CD4-positive, CD25-positive, alpha-beta regulatory T cell (primary cell): ENCODE data around the gene KHK. TPM values are rescaled to one million over a fixed set of nuclear protein-coding genes. Genes with fewer than 3 reads are reported as not detected.
"Not testable (repeated sequence)": the region's sequence is repeated elsewhere in the genome, so short reads cannot be mapped to it uniquely, and the experiment has no call there.

Source experiments
- ATAC-seq, 2 donors: fragments of 150-1000 bp; cut with Tn5 transposase; one replicate each; pipeline ENCODE4 v1.10.0; 2021; ENCODE audit warnings: low read depth in 2 of 2, moderate number of reproducible peaks in 2 of 2, moderate library complexity in 1 of 2
- DNase-seq, 3 donors: peaks; one replicate each; pipeline versions ENCODE4 v3.0.0 to v3.0.0-alpha.2; 2012 to 2022; ENCODE audit warnings: mixed read lengths in 1 of 3
- H3K27ac ChIP-seq: one replicate; pipeline ENCODE4 v1.7.0; 2013; ENCODE audit warnings: mild to moderate bottlenecking, low read length; ENCODE audit not compliant: insufficient read depth, poor library complexity, severe bottlenecking
- H3K27me3 ChIP-seq: one replicate; pipeline ENCODE4 v1.7.0; 2013; ENCODE audit warnings: low read length; ENCODE audit not compliant: control insufficient read depth, insufficient read depth
- H3K36me3 ChIP-seq: one replicate; pipeline ENCODE4 v1.7.0; 2013; ENCODE audit warnings: mild to moderate bottlenecking, low read length, moderate library complexity; ENCODE audit not compliant: control insufficient read depth, insufficient read depth
- H3K4me1 ChIP-seq: 2 replicates; pipeline ENCODE4 v1.7.0; 2013; ENCODE audit warnings: mild to moderate bottlenecking, low read length; ENCODE audit not compliant: insufficient read depth, control insufficient read depth, poor library complexity, severe bottlenecking
- H3K4me3 ChIP-seq: one replicate; pipeline ENCODE4 v1.7.0; 2013; ENCODE audit warnings: low read depth, mild to moderate bottlenecking, low read length, moderate library complexity
- H3K9me3 ChIP-seq, 2 experiments: 1 replicate in 1 of 2; 2 replicates in 1 of 2; pipeline ENCODE4 v1.7.0; 2013; ENCODE audit warnings: low read length in 2 of 2, mild to moderate bottlenecking in 1 of 2, moderate library complexity in 1 of 2; ENCODE audit not compliant: control insufficient read depth in 2 of 2
- H3K27ac Mint-ChIP-seq, 3 donors: one replicate each; pipeline ENCODE4 v1.8.0; 2020 to 2022; ENCODE audit warnings: mild to moderate bottlenecking in 3 of 3, mixed read lengths in 3 of 3, moderate library complexity in 2 of 3
- H3K27me3 Mint-ChIP-seq: one replicate; pipeline ENCODE4 v1.8.0; 2022; ENCODE audit warnings: mild to moderate bottlenecking, mixed read lengths
- H3K36me3 Mint-ChIP-seq: one replicate; pipeline ENCODE4 v1.8.0; 2020; ENCODE audit warnings: mixed read lengths
- H3K4me1 Mint-ChIP-seq, 4 donors: one replicate each; pipeline ENCODE4 v1.8.0; 2020 to 2022; ENCODE audit warnings: mixed read lengths in 4 of 4, mild to moderate bottlenecking in 1 of 4
- H3K4me3 Mint-ChIP-seq, 4 donors: one replicate each; pipeline ENCODE4 v1.8.0; 2020 to 2022; ENCODE audit warnings: mild to moderate bottlenecking in 4 of 4, mixed read lengths in 4 of 4, moderate library complexity in 3 of 4
- H3K9me3 Mint-ChIP-seq, 7 donors: one replicate each; pipeline ENCODE4 v1.8.0; 2020 to 2022; ENCODE audit warnings: mixed read lengths in 7 of 7, mild to moderate bottlenecking in 3 of 7, moderate library complexity in 2 of 7
- polyA plus RNA-seq, 4 donors: library from polyadenylated mRNA; unstranded; fragments of 300-500 nt; fragmentation: Illumina TruSeq; gene quantifications; one replicate each; pipeline ENCODE4 v1.2.3, GENCODE V29; 2021
- total RNA-seq: library from RNA; stranded (reverse); gene quantifications from one replicate; pipeline ENCODE4 v1.2.3, GENCODE V29; 2022

KHK gene
- total and polyA plus RNA-seq, 5 donors from 2014 or later: 3.4 to 6.6 (median 5.9) TPM

GRCh38 chr2:27111392-27112078 is 25.0 kb downstream of the KHK start:
- not testable (repeated sequence) for H3K36me3 Mint-ChIP-seq, DNase-seq, H3K9me3 ChIP-seq, H3K4me3 Mint-ChIP-seq, ATAC-seq, H3K9me3 Mint-ChIP-seq, H3K27ac ChIP-seq, H3K36me3 ChIP-seq, H3K4me1 ChIP-seq, H3K27ac Mint-ChIP-seq, H3K27me3 ChIP-seq, H3K4me3 ChIP-seq, H3K4me1 Mint-ChIP-seq
- peaks cover 41% of the 10 kb centered on the region for H3K27me3 Mint-ChIP-seq

- peaks cover 60% of the 10 kb centered on the region for H3K27me3 Mint-ChIP-seq
- H3K27ac Mint-ChIP-seq: no peak overlapping the region
- H3K9me3 Mint-ChIP-seq: peaks cover 0 to 2% (median 0%) of the 10 kb centered on the region in 7 donors
- H3K4me3 Mint-ChIP-seq: peak overlapping the region in 1 of 4 donors; percentile 66
- Histone ChIP-seq H3K4me3 (no peak overlapping the region), H3K9me3 (no peaks in the 10 kb centered on the region), H3K36me3 (no peaks in the 10 kb centered on the region), H3K27ac (no peak overlapping the region), H3K4me1 (peaks cover 6% of the 10 kb centered on the region), H3K27me3 (peaks cover 9% of the 10 kb centered on the region)
- H3K36me3 Mint-ChIP-seq: no peaks in the 10 kb centered on the region
- ATAC-seq (no peak), DNase-seq (no peak)
- peaks cover 0 to 12% (median 2%) of the 10 kb centered on the region in 4 donors for H3K4me1 Mint-ChIP-seq
These were observed 28.9 kb downstream of the KHK start for GRCh38 chr2:27115519-27115918.

DNA sequence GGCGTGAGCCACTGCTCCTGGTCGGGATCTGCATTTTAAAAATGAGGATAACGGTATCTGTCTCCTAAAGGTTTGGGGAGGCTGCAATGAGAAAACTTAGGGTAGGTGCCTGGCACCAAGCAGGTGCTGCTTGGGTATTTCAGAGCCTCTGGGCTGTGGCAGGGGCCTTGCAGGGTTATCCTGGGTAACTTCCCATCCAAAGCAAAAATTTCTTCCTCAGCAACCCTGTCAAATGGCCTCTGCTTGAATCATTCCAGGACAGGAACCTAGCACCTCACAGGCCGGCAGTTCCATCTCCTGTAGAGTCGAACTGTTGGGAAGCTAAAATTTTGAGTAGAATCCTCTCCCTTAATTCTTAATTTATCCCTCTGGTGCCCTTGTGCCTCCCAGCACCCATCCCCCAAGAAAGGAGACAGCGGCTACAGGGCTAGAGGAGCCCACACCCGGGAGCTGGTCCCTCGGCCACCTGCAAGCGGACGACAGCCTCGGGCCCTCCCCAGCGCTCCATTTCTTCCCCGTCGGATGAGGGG is 31.5 kb downstream of the KHK start:
- H3K27me3 Mint-ChIP-seq: peaks cover 64% of the 10 kb centered on the region
- H3K4me3 Mint-ChIP-seq: peak overlapping the region in 2 of 4 donors; percentile 19 to 35
- ATAC-seq (no peak), DNase-seq (no peak)
- Histone ChIP-seq H3K27me3 (peaks cover 9% of the 10 kb centered on the region), H3K27ac (no peak overlapping the region), H3K36me3 (no peaks in the 10 kb centered on the region), H3K4me1 (peaks cover 11% of the 10 kb centered on the region), H3K9me3 (no peaks in the 10 kb centered on the region), H3K4me3 (no peak overlapping the region)
- H3K4me1 Mint-ChIP-seq: peaks cover 3 to 23% (median 7%) of the 10 kb centered on the region in 4 donors
- no peaks in the 10 kb centered on the region for H3K36me3 Mint-ChIP-seq
- H3K27ac Mint-ChIP-seq: no peak overlapping the region
- H3K9me3 Mint-ChIP-seq: peaks cover 0 to 2% (median 0%) of the 10 kb centered on the region in 7 donors

- H3K4me3 ChIP-seq: peak within 1 kb of the TSS; percentile 15
These were observed 32.2 kb downstream of the KHK start, which contains the start of gene CGREF1 for GRCh38 chr2:27118525-27119329. Gene CGREF1, minus strand, starts transcription at chr2:27119128. Its CDS starts 14,762 bp downstream, at chr2:27104366.

GRCh38 chr2:27119330-27119670 is 32.7 kb downstream of the KHK start:
- Histone ChIP-seq H3K4me1 (peaks cover 22% of the 10 kb centered on the region), H3K4me3 (peak overlapping the region; percentile 15)
- not testable (repeated sequence) for H3K9me3 Mint-ChIP-seq, H3K27ac ChIP-seq, H3K9me3 ChIP-seq, H3K36me3 ChIP-seq, H3K27me3 ChIP-seq, ATAC-seq, DNase-seq, H3K36me3 Mint-ChIP-seq
- H3K4me3 Mint-ChIP-seq: peak overlapping the region in 3 of 4 donors; percentile 73 to 82 (median 77)
- peaks cover 5 to 32% (median 8%) of the 10 kb centered on the region in 4 donors for H3K4me1 Mint-ChIP-seq
- H3K27ac Mint-ChIP-seq: peak overlapping the region in 1 of 3 donors; percentile 38
- peaks cover 52% of the 10 kb centered on the region for H3K27me3 Mint-ChIP-seq

More at GRCh38 chr2:27118525-27119329, 32.2 kb downstream of the KHK start, which contains the start of gene CGREF1:
- Mint-ChIP-seq H3K36me3 (no peaks in the 10 kb centered on the region), H3K9me3 (peaks cover 0 to 2% (median 0%) of the 10 kb centered on the region in 7 donors), H3K27ac (peak within 1 kb of the TSS in 1 of 3 donors; percentile 38), H3K27me3 (peaks cover 57% of the 10 kb centered on the region), H3K4me3 (peak within 1 kb of the TSS in 3 of 4 donors; percentile 73 to 82 (median 77)), H3K4me1 (peaks cover 5 to 27% (median 8%) of the 10 kb centered on the region in 4 donors)
- peaks cover 9% of the 10 kb centered on the region for H3K27me3 ChIP-seq
- ATAC-seq: no peak
- H3K27ac ChIP-seq: no peak within 1 kb of the TSS
- peaks cover 17% of the 10 kb centered on the region for H3K4me1 ChIP-seq
- H3K9me3 ChIP-seq: no peaks in the 10 kb centered on the region
- peak in 1 of 3 donors; percentile 21 for DNase-seq
- H3K36me3 ChIP-seq: no peaks in the 10 kb centered on the region

GRCh38 chr2:27121906-27122305 is 35.3 kb downstream of the KHK start:
- Histone ChIP-seq H3K36me3 (no peaks in the 10 kb centered on the region), H3K27me3 (peaks cover 9% of the 10 kb centered on the region), H3K9me3 (no peaks in the 10 kb centered on the region), H3K4me3 (no peak overlapping the region), H3K27ac (no peak overlapping the region), H3K4me1 (peaks cover 22% of the 10 kb centered on the region)
- no peak for ATAC-seq
- no peaks in the 10 kb centered on the region for H3K36me3 Mint-ChIP-seq
- H3K4me1 Mint-ChIP-seq: peaks cover 5 to 32% (median 8%) of the 10 kb centered on the region in 4 donors
- peaks cover 35% of the 10 kb centered on the region for H3K27me3 Mint-ChIP-seq
- peaks cover 0 to 2% (median 0%) of the 10 kb centered on the region in 7 donors for H3K9me3 Mint-ChIP-seq
- peak overlapping the region; percentile 5 to 90 (median 48) for H3K4me3 Mint-ChIP-seq
- no peak for DNase-seq
- no peak overlapping the region for H3K27ac Mint-ChIP-seq

DNA sequence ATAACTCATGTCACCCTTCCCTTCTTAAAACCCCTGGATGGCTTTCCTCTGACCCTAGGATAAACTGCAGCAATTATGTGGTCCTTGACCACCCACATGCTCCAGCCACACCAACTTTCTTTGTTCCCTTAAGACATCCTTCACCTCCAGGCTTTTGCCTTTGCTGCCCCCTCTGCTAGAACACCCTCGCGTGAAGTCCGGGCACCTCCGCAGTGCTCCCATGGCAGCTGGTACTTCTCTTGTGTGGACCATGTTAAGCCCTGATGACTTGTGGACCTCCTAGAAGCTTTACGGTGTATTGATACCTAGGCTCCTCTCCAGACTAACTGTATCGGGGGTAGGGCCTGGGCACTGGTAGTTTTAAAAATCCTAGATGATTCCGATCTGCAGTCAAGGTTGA is 36.2 kb downstream of the KHK start:
- no peak overlapping the region for H3K27ac ChIP-seq
- peak overlapping the region; percentile 91 for H3K4me3 ChIP-seq
- no peak for ATAC-seq
- Mint-ChIP-seq H3K27ac (peak overlapping the region; percentile 83 to 88 (median 88)), H3K4me3 (peak overlapping the region; percentile 86 to 92 (median 91)), H3K36me3 (no peaks in the 10 kb centered on the region), H3K4me1 (peaks cover 5 to 32% (median 8%) of the 10 kb centered on the region in 4 donors), H3K9me3 (peaks cover 0 to 2% (median 0%) of the 10 kb centered on the region in 7 donors), H3K27me3 (peaks cover 26% of the 10 kb centered on the region)
- peaks cover 22% of the 10 kb centered on the region for H3K4me1 ChIP-seq
- DNase-seq: no peak
- no peaks in the 10 kb centered on the region for H3K36me3 ChIP-seq
- no peaks in the 10 kb centered on the region for H3K9me3 ChIP-seq
- peaks cover 9% of the 10 kb centered on the region for H3K27me3 ChIP-seq
